ENCODE data around the gene KSR1.

KSR1 gene

GRCh38 chr17:27544350-27545131, 88.3 kb downstream of the KSR1 start:
- H3K4me1 ChIP-seq (ENCODE audit: low read length) = peaks cover 40% of the 10 kb centered on the region
- H3K4me2 ChIP-seq (ENCODE audit: low read length) = peak overlapping the region; percentile 67
- H2AFZ ChIP-seq (ENCODE audit: low read depth, low read length) = no peak overlapping the region
- no peak overlapping the region for H3K27ac ChIP-seq (ENCODE audit: low read length)
- H4K20me1 ChIP-seq (ENCODE audit: insufficient read depth, low read length) = peaks cover 60% of the 10 kb centered on the region
- no peak for TF ChIP-seq CTCF (IDR thresholded peaks at IDR 0.05; ENCODE audit: low read depth, low read length)
- peak; percentile 94 for TF ChIP-seq EZH2phosphoT487 (IDR thresholded peaks at IDR 0.05; ENCODE audit: low read depth)
- H3K36me3 ChIP-seq (replicated peaks; ENCODE audit: low read depth, low read length) = no peaks in the 10 kb centered on the region
- peaks cover 89% of the 10 kb centered on the region for H3K27me3 ChIP-seq (ENCODE audit: low read depth, low read length)
- H3K9me3 ChIP-seq (ENCODE audit: insufficient read depth, low read length) = no peaks in the 10 kb centered on the region
- peak overlapping the region; percentile 14 for H3K4me3 ChIP-seq (ENCODE audit: low read length)
- no peaks in the 10 kb centered on the region for H3K79me2 ChIP-seq (ENCODE audit: low read length)
- no peak overlapping the region for H3K9ac ChIP-seq (ENCODE audit: low read length)

- Histone ChIP-seq H3K27ac (ENCODE audit: low read length) (no peak overlapping the region), H3K4me3 (ENCODE audit: low read length) (no peak overlapping the region), H3K36me3 (replicated peaks; ENCODE audit: low read depth, low read length) (no peaks in the 10 kb centered on the region), H3K4me1 (ENCODE audit: low read length) (peaks cover 40% of the 10 kb centered on the region), H2AFZ (ENCODE audit: low read depth, low read length) (no peak overlapping the region), H3K9ac (ENCODE audit: low read length) (no peak overlapping the region), H3K4me2 (ENCODE audit: low read length) (peak overlapping the region; percentile 67; the same call in 1 of the 2 replicates), H3K79me2 (ENCODE audit: low read length) (no peaks in the 10 kb centered on the region), H4K20me1 (ENCODE audit: insufficient read depth, low read length) (peaks cover 54% of the 10 kb centered on the region), H3K9me3 (ENCODE audit: insufficient read depth, low read length) (no peaks in the 10 kb centered on the region), H3K27me3 (ENCODE audit: low read depth, low read length) (peaks cover 87% of the 10 kb centered on the region)
- no peak for TF ChIP-seq EZH2phosphoT487 (IDR thresholded peaks at IDR 0.05; ENCODE audit: low read depth)
- TF ChIP-seq CTCF (IDR thresholded peaks at IDR 0.05; ENCODE audit: low read depth, low read length) = no peak
Observed at GRCh38 chr17:27545562-27546229, 89.4 kb downstream of the KSR1 start.

GRCh38 chr17:27546624-27547300, 90.5 kb downstream of the KSR1 start:
- H2AFZ ChIP-seq (ENCODE audit: low read depth, low read length) = no peak overlapping the region
- TF ChIP-seq CTCF (IDR thresholded peaks at IDR 0.05; ENCODE audit: low read depth, low read length) = no peak
- H3K27ac ChIP-seq (ENCODE audit: low read length) = no peak overlapping the region
- H4K20me1 ChIP-seq (ENCODE audit: insufficient read depth, low read length) = peaks cover 44% of the 10 kb centered on the region
- no peaks in the 10 kb centered on the region for H3K79me2 ChIP-seq (ENCODE audit: low read length)
- peak overlapping the region; percentile 59 for H3K4me2 ChIP-seq (ENCODE audit: low read length)
- H3K4me3 ChIP-seq (ENCODE audit: low read length) = peak overlapping the region; percentile 21; the same call in 1 of the 2 replicates
- no peaks in the 10 kb centered on the region for H3K36me3 ChIP-seq (replicated peaks; ENCODE audit: low read depth, low read length)
- no peak overlapping the region for H3K9ac ChIP-seq (ENCODE audit: low read length)
- H3K9me3 ChIP-seq (ENCODE audit: insufficient read depth, low read length) = no peaks in the 10 kb centered on the region
- peaks cover 86% of the 10 kb centered on the region for H3K27me3 ChIP-seq (ENCODE audit: low read depth, low read length)
- peaks cover 40% of the 10 kb centered on the region for H3K4me1 ChIP-seq (ENCODE audit: low read length)

GRCh38 chr17:27547301-27547683, 91.0 kb downstream of the KSR1 start:
- Histone ChIP-seq H3K27me3 (ENCODE audit: low read depth, low read length) (peaks cover 86% of the 10 kb centered on the region), H3K4me3 (ENCODE audit: low read length) (no peak overlapping the region; the same call in 1 of the 2 replicates), H3K9me3 (ENCODE audit: insufficient read depth, low read length) (no peaks in the 10 kb centered on the region), H3K9ac (ENCODE audit: low read length) (no peak overlapping the region), H4K20me1 (ENCODE audit: insufficient read depth, low read length) (peaks cover 38% of the 10 kb centered on the region), H3K4me2 (ENCODE audit: low read length) (peak overlapping the region; percentile 59), H2AFZ (ENCODE audit: low read depth, low read length) (no peak overlapping the region), H3K27ac (ENCODE audit: low read length) (no peak overlapping the region), H3K36me3 (replicated peaks; ENCODE audit: low read depth, low read length) (no peaks in the 10 kb centered on the region), H3K79me2 (ENCODE audit: low read length) (no peaks in the 10 kb centered on the region), H3K4me1 (ENCODE audit: low read length) (peaks cover 40% of the 10 kb centered on the region)
- TF ChIP-seq CTCF (IDR thresholded peaks at IDR 0.05; ENCODE audit: low read depth, low read length) (no peak), EZH2phosphoT487 (IDR thresholded peaks at IDR 0.05; ENCODE audit: low read depth) (no peak)

Measured in OCI-LY3 (cell line).